Liver (tissue), 9 donors: ENCODE measurements around the gene EXTL1. TPM values are rescaled to one million over a fixed set of nuclear protein-coding genes. Genes with fewer than 3 reads are reported as not detected.

Source experiments
- DNase-seq: peaks from one replicate; pipeline ENCODE4 v3.0.0-alpha.2; 2017; ENCODE audit warnings: low spot score
- H3K27ac ChIP-seq, 2 donors: one replicate each; pipeline ENCODE4 v1.7.0; 2013; ENCODE audit warnings: inconsistent platforms in 2 of 2, low read length in 2 of 2, control low read depth in 1 of 2, low read depth in 1 of 2, mild to moderate bottlenecking in 1 of 2
- H3K27me3 ChIP-seq, 4 donors: one replicate each; pipeline versions ENCODE4 v1.6.1 to v1.7.0; 2013; ENCODE audit warnings: low read length in 3 of 4, inconsistent platforms in 1 of 4, mild to moderate bottlenecking in 1 of 4, moderate library complexity in 1 of 4; ENCODE audit not compliant: control insufficient read depth in 4 of 4, insufficient read depth in 4 of 4
- H3K36me3 ChIP-seq, 4 donors: one replicate each; pipeline versions ENCODE4 v1.6.1 to v1.7.0; 2013; ENCODE audit warnings: low read length in 3 of 4, mild to moderate bottlenecking in 3 of 4, low read depth in 1 of 4, moderate library complexity in 1 of 4; ENCODE audit not compliant: control insufficient read depth in 4 of 4, insufficient read depth in 3 of 4
- H3K4me1 ChIP-seq, 4 donors: one replicate each; pipeline versions ENCODE4 v1.6.1 to v1.7.0; 2013; ENCODE audit warnings: low read length in 3 of 4, mild to moderate bottlenecking in 3 of 4, moderate library complexity in 1 of 4; ENCODE audit not compliant: control insufficient read depth in 4 of 4, insufficient read depth in 4 of 4
- H3K4me3 ChIP-seq, 3 donors: one replicate each; pipeline versions ENCODE4 v1.6.1 to v1.7.0; 2013; ENCODE audit warnings: low read length in 3 of 3, control low read depth in 1 of 3, low read depth in 1 of 3, mild to moderate bottlenecking in 1 of 3
- H3K9ac ChIP-seq, 2 donors: one replicate each; pipeline ENCODE4 v1.7.0; 2013; ENCODE audit warnings: low read length in 2 of 2, mild to moderate bottlenecking in 2 of 2, moderate library complexity in 2 of 2, control low read depth in 1 of 2, low read depth in 1 of 2
- H3K9me3 ChIP-seq, 4 donors: one replicate each; pipeline versions ENCODE4 v1.6.1 to v1.7.0; 2013; ENCODE audit warnings: low read length in 3 of 4; ENCODE audit not compliant: control insufficient read depth in 4 of 4
- CTCF ChIP-seq: fragments of 150-350 bp; IDR thresholded peaks from 2 replicates; pipeline ENCODE4 v1.5.1; 2017; ENCODE audit warnings: improper control_type of control experiment, low read depth, low read length; ENCODE audit not compliant: missing input control
- EGR1 ChIP-seq, 2 donors: IDR thresholded peaks; 2 replicates each; pipeline ENCODE4 v1.6.1; 2016 to 2018; ENCODE audit warnings: antibody characterized with exemption in 2 of 2, low read depth in 2 of 2
- FOXA1 ChIP-seq: IDR thresholded peaks from 2 replicates; pipeline ENCODE4 v1.6.1; 2016; ENCODE audit warnings: antibody characterized with exemption
- FOXA2 ChIP-seq: IDR thresholded peaks from 2 replicates; pipeline ENCODE4 v1.6.1; 2016; ENCODE audit warnings: antibody characterized with exemption
- GABPA ChIP-seq, 2 donors: IDR thresholded peaks in 1 of 2; conservative IDR thresholded peaks in 1 of 2; 2 replicates each; pipeline ENCODE4 v1.6.1; 2016; ENCODE audit warnings: antibody characterized with exemption in 2 of 2, mild to moderate bottlenecking in 1 of 2, moderate library complexity in 1 of 2
- HNF4A ChIP-seq, 2 donors: conservative IDR thresholded peaks; 2 replicates each; pipeline ENCODE4 v1.6.1; 2016; ENCODE audit warnings: antibody characterized with exemption in 2 of 2, mild to moderate bottlenecking in 2 of 2
- HNF4G ChIP-seq: IDR thresholded peaks from 2 replicates; pipeline ENCODE4 v1.6.1; 2016; ENCODE audit warnings: antibody characterized with exemption
- JUND ChIP-seq, 2 donors: IDR thresholded peaks; 2 replicates each; pipeline ENCODE4 v1.6.1; 2016; ENCODE audit warnings: antibody characterized with exemption in 2 of 2
- MAX ChIP-seq: IDR thresholded peaks from 2 replicates; pipeline ENCODE4 v1.6.1; 2016; ENCODE audit warnings: antibody characterized with exemption
- NR2F2 ChIP-seq: IDR thresholded peaks from 2 replicates; pipeline ENCODE4 v1.6.1; 2016; ENCODE audit warnings: antibody characterized with exemption
- RAD21 ChIP-seq, 2 donors: IDR thresholded peaks; 2 replicates each; pipeline ENCODE4 v1.6.1; 2016; ENCODE audit warnings: antibody characterized with exemption in 2 of 2, mild to moderate bottlenecking in 2 of 2
- REST ChIP-seq: IDR thresholded peaks from 2 replicates; pipeline ENCODE4 v1.6.1; 2016; ENCODE audit warnings: antibody characterized with exemption, mild to moderate bottlenecking
- RXRA ChIP-seq, 2 donors: IDR thresholded peaks; 2 replicates each; pipeline ENCODE4 v1.6.1; 2017 to 2018; ENCODE audit warnings: antibody characterized with exemption in 2 of 2, mild to moderate bottlenecking in 1 of 2
- SP1 ChIP-seq: IDR thresholded peaks from 2 replicates; pipeline ENCODE4 v1.6.1; 2018; ENCODE audit warnings: antibody characterized with exemption, mild to moderate bottlenecking
- TAF1 ChIP-seq: conservative IDR thresholded peaks from 2 replicates; pipeline ENCODE4 v1.6.1; 2016; ENCODE audit warnings: antibody characterized with exemption, mild to moderate bottlenecking
- YY1 ChIP-seq: IDR thresholded peaks from 2 replicates; pipeline ENCODE4 v1.6.1; 2016; ENCODE audit warnings: antibody characterized with exemption, mild to moderate bottlenecking
- WGBS: extraction: QIAGEN DNeasy Blood & Tissue Kit; methylation state at CpG from one replicate; pipeline ENCODE4 v1.1.7; 2013; 5-methylcytosine and 5-hydroxymethylcytosine counted together
- polyA plus RNA-seq, 2 donors: library from polyadenylated mRNA; stranded (reverse) in 1 of 2; unstranded in 1 of 2; fragments of 200-250 nt in 1 of 2; fragments of >200 nt in 1 of 2; fragmentation: Nextera tagmentation in 1 of 2; extraction: Ambion mirVana in 1 of 2; gene quantifications; one replicate each; pipeline versions ENCODE4 v1.2.1 to v1.2.3, GENCODE V29; 2013 to 2015
- total RNA-seq, 2 donors: library from RNA; depleted of rRNA; stranded (reverse); fragments of >200 nt; gene quantifications; one replicate each; pipeline ENCODE4 v1.2.3, GENCODE V29; 2014
- TF ChIP-seq, protein P1 (sequence below): IDR thresholded peaks from 2 replicates; pipeline ENCODE4 v1.6.1; 2016; ENCODE audit warnings: antibody characterized with exemption
- TF ChIP-seq, protein P2 (sequence below): IDR thresholded peaks from 2 replicates; pipeline ENCODE4 v1.6.1; 2016; ENCODE audit warnings: antibody characterized with exemption
- donor health status: healthy.
- donor health status: healthy.
- donor health status: healthy.
- donor health status: healthy.
- donor health status: healthy.

EXTL1 gene
- total and polyA plus RNA-seq, 4 donors = under 0.01 TPM; not detected in 3

DNA sequence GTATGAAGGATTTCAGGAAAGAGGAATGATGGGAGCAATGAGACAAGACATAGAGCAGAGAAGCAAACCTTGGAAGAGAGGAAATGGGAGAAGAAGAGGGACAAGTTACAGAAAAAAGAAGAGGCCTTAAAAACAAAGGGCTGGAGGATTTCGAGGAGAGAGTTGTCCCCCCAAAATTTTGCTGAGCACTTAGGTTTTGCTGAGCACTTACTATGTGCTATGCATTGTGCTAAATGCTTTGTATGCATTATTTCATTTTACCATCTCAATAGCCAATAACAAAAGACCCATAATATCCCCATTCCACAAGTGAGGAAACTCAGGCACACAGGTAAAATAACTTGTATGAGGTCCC lies 48.3 kb downstream of the EXTL1 start (continued):
- TF ChIP-seq, protein P1, sequence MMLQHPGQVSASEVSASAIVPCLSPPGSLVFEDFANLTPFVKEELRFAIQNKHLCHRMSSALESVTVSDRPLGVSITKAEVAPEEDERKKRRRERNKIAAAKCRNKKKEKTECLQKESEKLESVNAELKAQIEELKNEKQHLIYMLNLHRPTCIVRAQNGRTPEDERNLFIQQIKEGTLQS = no peak
- TF ChIP-seq, protein P2, sequence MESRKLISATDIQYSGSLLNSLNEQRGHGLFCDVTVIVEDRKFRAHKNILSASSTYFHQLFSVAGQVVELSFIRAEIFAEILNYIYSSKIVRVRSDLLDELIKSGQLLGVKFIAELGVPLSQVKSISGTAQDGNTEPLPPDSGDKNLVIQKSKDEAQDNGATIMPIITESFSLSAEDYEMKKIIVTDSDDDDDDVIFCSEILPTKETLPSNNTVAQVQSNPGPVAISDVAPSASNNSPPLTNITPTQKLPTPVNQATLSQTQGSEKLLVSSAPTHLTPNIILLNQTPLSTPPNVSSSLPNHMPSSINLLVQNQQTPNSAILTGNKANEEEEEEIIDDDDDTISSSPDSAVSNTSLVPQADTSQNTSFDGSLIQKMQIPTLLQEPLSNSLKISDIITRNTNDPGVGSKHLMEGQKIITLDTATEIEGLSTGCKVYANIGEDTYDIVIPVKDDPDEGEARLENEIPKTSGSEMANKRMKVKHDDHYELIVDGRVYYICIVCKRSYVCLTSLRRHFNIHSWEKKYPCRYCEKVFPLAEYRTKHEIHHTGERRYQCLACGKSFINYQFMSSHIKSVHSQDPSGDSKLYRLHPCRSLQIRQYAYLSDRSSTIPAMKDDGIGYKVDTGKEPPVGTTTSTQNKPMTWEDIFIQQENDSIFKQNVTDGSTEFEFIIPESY = no peak

- TF ChIP-seq HNF4A (conservative IDR thresholded peaks at IDR 0.05) = no peak
- H3K27ac ChIP-seq = no peak overlapping the region
- no peak overlapping the region for H3K4me3 ChIP-seq
- no peaks in the 10 kb centered on the region for H3K27me3 ChIP-seq
- H3K9ac ChIP-seq = no peak overlapping the region
- H3K9me3 ChIP-seq = no peaks in the 10 kb centered on the region
- DNase-seq = no peak
- WGBS = 93% methylated on average over 4 of the region's 4 CpGs
- no peaks in the 10 kb centered on the region for H3K36me3 ChIP-seq
- peaks cover 2 to 16% (median 12%) of the 10 kb centered on the region in 4 donors for H3K4me1 ChIP-seq
Observed at GRCh38 chr1:26070296-26070962, 48.9 kb downstream of the EXTL1 start.

DNA sequence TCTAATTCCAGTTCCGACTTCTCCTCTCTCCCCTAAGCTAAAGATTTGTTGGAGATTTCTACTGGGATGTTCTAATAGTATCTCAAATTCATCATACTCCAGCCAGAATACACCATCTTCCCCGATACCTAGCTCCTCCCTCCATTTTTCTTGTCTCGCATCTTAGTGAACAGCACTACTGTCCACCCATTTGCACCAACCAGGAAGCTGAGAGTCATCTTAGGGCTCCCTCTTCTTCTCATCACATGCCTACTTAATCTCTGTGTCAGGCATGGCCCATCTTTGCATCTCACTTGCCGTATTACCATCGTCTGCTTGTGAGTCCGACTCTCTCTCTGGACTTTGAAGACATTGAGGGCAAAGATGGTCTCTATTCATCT lies 49.4 kb downstream of the EXTL1 start:
- H3K4me3 ChIP-seq = no peak overlapping the region
- H3K9ac ChIP-seq = no peak overlapping the region
- WGBS = 94% methylated on average over 6 of the region's 6 CpGs
- peaks cover 4 to 21% (median 17%) of the 10 kb centered on the region in 4 donors for H3K4me1 ChIP-seq
- no peaks in the 10 kb centered on the region for H3K27me3 ChIP-seq
- H3K36me3 ChIP-seq = no peaks in the 10 kb centered on the region
- no peaks in the 10 kb centered on the region for H3K9me3 ChIP-seq
- H3K27ac ChIP-seq = no peak overlapping the region
- no peak for TF ChIP-seq FOXA1
- TF ChIP-seq TAF1 = no peak
- no peak for TF ChIP-seq YY1
- TF ChIP-seq, protein P1 = no peak
- no peak for TF ChIP-seq FOXA2
- TF ChIP-seq NR2F2 = no peak
- no peak for TF ChIP-seq MAX
- TF ChIP-seq EGR1 (IDR thresholded peaks at IDR 0.05; ENCODE audit: low read depth in 2 of 2) = no peak
- no peak for TF ChIP-seq JUND (IDR thresholded peaks at IDR 0.05)
- no peak for TF ChIP-seq HNF4G
- no peak for TF ChIP-seq RAD21 (IDR thresholded peaks at IDR 0.05)
- TF ChIP-seq, protein P2 = no peak
- TF ChIP-seq CTCF = no peak
- TF ChIP-seq REST = no peak
- TF ChIP-seq GABPA (IDR thresholded peaks at IDR 0.05 in 1 of 2, conservative IDR thresholded peaks at IDR 0.05 in 1 of 2) = no peak
- TF ChIP-seq RXRA (IDR thresholded peaks at IDR 0.05) = no peak
- no peak for TF ChIP-seq HNF4A (conservative IDR thresholded peaks at IDR 0.05)
- TF ChIP-seq SP1 = no peak
- DNase-seq = no peak
